ENCODE data around the gene RBMS3. TPM values are rescaled to one million over a fixed set of nuclear protein-coding genes. Genes with fewer than 3 reads are reported as not detected.
"Not testable (repeated sequence)": the region's sequence is repeated elsewhere in the genome, so short reads cannot be mapped to it uniquely, and the experiment has no call there.

Gene RBMS3
- polyA plus RNA-seq, 3 donors from 2014 or later: not detected

GRCh38 chr3:29524433-29524832, 243.6 kb downstream of the RBMS3 start:
- not testable (repeated sequence) for H3K27me3 Mint-ChIP-seq (ENCODE audit: low read depth in 3 of 3); H3K27ac Mint-ChIP-seq; H3K4me1 Mint-ChIP-seq; H3K36me3 Mint-ChIP-seq; H3K4me3 Mint-ChIP-seq; DNase-seq
- H3K9me3 Mint-ChIP-seq: peaks cover 2 to 17% (median 6%) of the 10 kb centered on the region in 6 donors

- H3K27ac Mint-ChIP-seq: no peak overlapping the region
- peaks cover 2 to 14% (median 9%) of the 10 kb centered on the region in 6 donors for H3K9me3 Mint-ChIP-seq
- no peak overlapping the region for H3K4me3 Mint-ChIP-seq
- H3K27me3 Mint-ChIP-seq (ENCODE audit: low read depth in 3 of 3): peaks cover 0 to 3% (median 1%) of the 10 kb centered on the region in 3 donors
- DNase-seq: no peak
- no peaks in the 10 kb centered on the region for H3K36me3 Mint-ChIP-seq
- H3K4me1 Mint-ChIP-seq: no peaks in the 10 kb centered on the region
Observed at GRCh38 chr3:29525254-29525881, 244.5 kb downstream of the RBMS3 start.

GRCh38 chr3:29527246-29527645, 246.4 kb downstream of the RBMS3 start:
- Mint-ChIP-seq H3K4me3 (no peak overlapping the region), H3K27me3 (ENCODE audit: low read depth in 3 of 3) (peaks cover 0 to 3% (median 1%) of the 10 kb centered on the region in 3 donors), H3K4me1 (no peaks in the 10 kb centered on the region), H3K36me3 (no peaks in the 10 kb centered on the region), H3K27ac (no peak overlapping the region), H3K9me3 (peaks cover 2 to 14% (median 7%) of the 10 kb centered on the region in 6 donors)
- no peak for DNase-seq

- Mint-ChIP-seq H3K27me3 (ENCODE audit: low read depth in 3 of 3) (peaks cover 0 to 3% (median 1%) of the 10 kb centered on the region in 3 donors), H3K4me1 (no peaks in the 10 kb centered on the region), H3K4me3 (no peak overlapping the region), H3K36me3 (no peaks in the 10 kb centered on the region), H3K9me3 (peaks cover 2 to 12% (median 6%) of the 10 kb centered on the region in 6 donors), H3K27ac (no peak overlapping the region)
- DNase-seq: no peak
Observed at GRCh38 chr3:29531644-29532043, 250.8 kb downstream of the RBMS3 start.

GRCh38 chr3:29532473-29532872, 251.6 kb downstream of the RBMS3 start:
- H3K27me3 Mint-ChIP-seq (ENCODE audit: low read depth in 3 of 3): peaks cover 0 to 3% (median 0%) of the 10 kb centered on the region in 3 donors
- H3K27ac Mint-ChIP-seq: no peak overlapping the region
- H3K4me1 Mint-ChIP-seq: no peaks in the 10 kb centered on the region
- H3K9me3 Mint-ChIP-seq: peaks cover 0 to 11% (median 4%) of the 10 kb centered on the region in 6 donors
- no peak for DNase-seq
- H3K4me3 Mint-ChIP-seq: no peak overlapping the region
- H3K36me3 Mint-ChIP-seq: no peaks in the 10 kb centered on the region

GRCh38 chr3:29534006-29534405, 253.1 kb downstream of the RBMS3 start:
- Mint-ChIP-seq H3K4me1 (no peaks in the 10 kb centered on the region), H3K27ac (no peak overlapping the region), H3K9me3 (peaks cover 0 to 11% (median 6%) of the 10 kb centered on the region in 6 donors), H3K4me3 (no peak overlapping the region), H3K27me3 (ENCODE audit: low read depth in 3 of 3) (peaks cover 0 to 3% (median 0%) of the 10 kb centered on the region in 3 donors), H3K36me3 (no peaks in the 10 kb centered on the region)
- no peak for DNase-seq

- Mint-ChIP-seq H3K4me3 (no peak overlapping the region), H3K27ac (no peak overlapping the region), H3K9me3 (peaks cover 0 to 8% (median 5%) of the 10 kb centered on the region in 6 donors), H3K27me3 (ENCODE audit: low read depth in 3 of 3) (no peaks in the 10 kb centered on the region), H3K4me1 (no peaks in the 10 kb centered on the region), H3K36me3 (no peaks in the 10 kb centered on the region)
- no peak for DNase-seq
Observed at GRCh38 chr3:29536016-29536758, 255.3 kb downstream of the RBMS3 start.

- Mint-ChIP-seq H3K36me3 (no peaks in the 10 kb centered on the region), H3K4me1 (no peaks in the 10 kb centered on the region), H3K9me3 (peaks cover 2 to 17% (median 10%) of the 10 kb centered on the region in 6 donors), H3K27me3 (ENCODE audit: low read depth in 3 of 3) (peaks cover 0 to 1% (median 0%) of the 10 kb centered on the region in 3 donors), H3K4me3 (no peak overlapping the region), H3K27ac (no peak overlapping the region)
- DNase-seq: no peak
Observed at GRCh38 chr3:29537889-29538609, 257.2 kb downstream of the RBMS3 start.

GRCh38 chr3:29538610-29538958, 257.7 kb downstream of the RBMS3 start:
- no peak for DNase-seq
- H3K4me3 Mint-ChIP-seq: no peak overlapping the region
- no peaks in the 10 kb centered on the region for H3K36me3 Mint-ChIP-seq
- H3K9me3 Mint-ChIP-seq: peaks cover 2 to 17% (median 10%) of the 10 kb centered on the region in 6 donors
- no peaks in the 10 kb centered on the region for H3K4me1 Mint-ChIP-seq
- H3K27me3 Mint-ChIP-seq (ENCODE audit: low read depth in 3 of 3): peaks cover 0 to 1% (median 0%) of the 10 kb centered on the region in 3 donors
- no peak overlapping the region for H3K27ac Mint-ChIP-seq

- no peaks in the 10 kb centered on the region for H3K36me3 Mint-ChIP-seq
- H3K27ac Mint-ChIP-seq: no peak overlapping the region
- no peak overlapping the region for H3K4me3 Mint-ChIP-seq
- H3K27me3 Mint-ChIP-seq (ENCODE audit: low read depth in 3 of 3): peaks cover 0 to 1% (median 0%) of the 10 kb centered on the region in 3 donors
- DNase-seq: no peak
- peaks cover 2 to 12% (median 10%) of the 10 kb centered on the region in 6 donors for H3K9me3 Mint-ChIP-seq
- no peaks in the 10 kb centered on the region for H3K4me1 Mint-ChIP-seq
Observed at GRCh38 chr3:29540544-29540943, 259.7 kb downstream of the RBMS3 start.

- Mint-ChIP-seq H3K9me3 (peaks cover 2 to 18% (median 8%) of the 10 kb centered on the region in 6 donors), H3K4me3 (no peak overlapping the region)
Observed at GRCh38 chr3:29544701-29545363, 264.0 kb downstream of the RBMS3 start.

GRCh38 chr3:29545615-29546014, 264.7 kb downstream of the RBMS3 start:
- no peak overlapping the region for H3K27ac Mint-ChIP-seq
- peaks cover 2 to 18% (median 9%) of the 10 kb centered on the region in 6 donors for H3K9me3 Mint-ChIP-seq
- no peak for DNase-seq
- no peaks in the 10 kb centered on the region for H3K4me1 Mint-ChIP-seq
- H3K36me3 Mint-ChIP-seq: no peaks in the 10 kb centered on the region
- H3K4me3 Mint-ChIP-seq: no peak overlapping the region
- peaks cover 0 to 2% (median 1%) of the 10 kb centered on the region in 3 donors for H3K27me3 Mint-ChIP-seq (ENCODE audit: low read depth in 3 of 3)

More at GRCh38 chr3:29544701-29545363, 264.0 kb downstream of the RBMS3 start:
- DNase-seq: no peak
- Mint-ChIP-seq H3K4me1 (no peaks in the 10 kb centered on the region), H3K27me3 (ENCODE audit: low read depth in 3 of 3) (peaks cover 0 to 2% (median 1%) of the 10 kb centered on the region in 3 donors), H3K36me3 (no peaks in the 10 kb centered on the region), H3K27ac (no peak overlapping the region)

- Mint-ChIP-seq H3K9me3 (peaks cover 0 to 24% (median 3%) of the 10 kb centered on the region in 6 donors), H3K27me3 (ENCODE audit: low read depth in 3 of 3) (peaks cover 0 to 5% (median 0%) of the 10 kb centered on the region in 3 donors), H3K36me3 (no peaks in the 10 kb centered on the region), H3K4me1 (no peaks in the 10 kb centered on the region), H3K4me3 (no peak overlapping the region), H3K27ac (no peak overlapping the region)
- no peak for DNase-seq
Observed at GRCh38 chr3:29552051-29552450, 271.2 kb downstream of the RBMS3 start.
